Esophagus mucosa (tissue), 1 donor: ENCODE measurements around the gene ABCA4. TPM values are rescaled to one million over a fixed set of nuclear protein-coding genes. Genes with fewer than 3 reads are reported as not detected.

Source experiments
- ATAC-seq: fragments of 200-7000 bp; cut with Tn5 transposase; one replicate; pipeline ENCODE4 v1.9.1; 2020
- total RNA-seq: library from RNA; stranded (reverse); gene quantifications from one replicate; pipeline ENCODE4 v1.2.4, GENCODE V29; 2023
- donor health status: DM: yes; HTN: yes; CAD: no.

ABCA4 gene
- total RNA-seq, 1 donor from 2014 or later, result 0.08 TPM

DNA sequence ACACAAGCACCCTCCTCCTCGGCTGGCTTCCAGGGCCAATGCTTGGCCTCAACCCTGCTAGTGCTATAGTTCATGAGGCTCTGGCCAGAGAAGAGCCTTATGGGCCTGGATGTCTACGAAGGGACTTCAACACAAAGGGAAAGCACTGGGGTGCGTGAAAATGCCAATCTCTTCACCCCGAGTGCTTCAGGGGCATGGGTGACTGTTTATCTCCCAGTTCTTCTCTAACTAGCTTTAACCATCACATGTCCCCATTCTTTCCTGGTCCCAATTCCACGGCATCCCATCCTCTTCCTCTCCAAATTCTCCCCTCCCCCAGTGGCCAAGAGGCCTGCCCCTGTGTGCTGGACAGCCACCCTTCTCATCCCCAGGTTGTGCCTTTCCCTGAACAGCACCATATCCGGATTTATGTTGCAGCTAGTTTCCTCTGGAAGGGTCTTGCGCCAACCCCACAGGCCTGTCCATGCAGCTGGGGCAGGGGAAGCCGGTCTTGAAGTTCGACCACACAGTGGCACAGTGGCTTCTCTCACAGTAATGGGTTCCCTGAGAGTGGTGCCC is 16.7 kb downstream of the ABCA4 start:
- no peak for ATAC-seq

DNA sequence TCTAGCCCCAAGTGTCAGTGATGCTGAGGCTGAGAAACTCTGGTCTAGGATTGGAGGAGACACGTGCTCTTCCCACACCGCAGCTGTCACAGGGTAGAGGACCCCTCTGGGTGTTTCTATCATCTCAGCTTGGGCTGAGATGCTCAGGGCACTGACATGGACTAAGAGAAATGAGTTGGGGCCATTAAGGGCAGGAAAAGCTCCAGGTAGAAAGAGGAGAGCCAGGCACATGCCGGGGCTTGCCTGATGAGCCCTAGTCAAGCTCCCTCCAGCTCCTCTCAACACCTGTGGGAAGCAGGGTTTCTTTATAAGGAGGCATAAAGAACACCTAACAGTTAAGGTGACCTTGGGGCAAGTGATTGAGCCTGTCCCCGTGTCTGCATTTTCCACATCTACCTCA is 17.3 kb downstream of the ABCA4 start:
- ATAC-seq, result no peak

DNA sequence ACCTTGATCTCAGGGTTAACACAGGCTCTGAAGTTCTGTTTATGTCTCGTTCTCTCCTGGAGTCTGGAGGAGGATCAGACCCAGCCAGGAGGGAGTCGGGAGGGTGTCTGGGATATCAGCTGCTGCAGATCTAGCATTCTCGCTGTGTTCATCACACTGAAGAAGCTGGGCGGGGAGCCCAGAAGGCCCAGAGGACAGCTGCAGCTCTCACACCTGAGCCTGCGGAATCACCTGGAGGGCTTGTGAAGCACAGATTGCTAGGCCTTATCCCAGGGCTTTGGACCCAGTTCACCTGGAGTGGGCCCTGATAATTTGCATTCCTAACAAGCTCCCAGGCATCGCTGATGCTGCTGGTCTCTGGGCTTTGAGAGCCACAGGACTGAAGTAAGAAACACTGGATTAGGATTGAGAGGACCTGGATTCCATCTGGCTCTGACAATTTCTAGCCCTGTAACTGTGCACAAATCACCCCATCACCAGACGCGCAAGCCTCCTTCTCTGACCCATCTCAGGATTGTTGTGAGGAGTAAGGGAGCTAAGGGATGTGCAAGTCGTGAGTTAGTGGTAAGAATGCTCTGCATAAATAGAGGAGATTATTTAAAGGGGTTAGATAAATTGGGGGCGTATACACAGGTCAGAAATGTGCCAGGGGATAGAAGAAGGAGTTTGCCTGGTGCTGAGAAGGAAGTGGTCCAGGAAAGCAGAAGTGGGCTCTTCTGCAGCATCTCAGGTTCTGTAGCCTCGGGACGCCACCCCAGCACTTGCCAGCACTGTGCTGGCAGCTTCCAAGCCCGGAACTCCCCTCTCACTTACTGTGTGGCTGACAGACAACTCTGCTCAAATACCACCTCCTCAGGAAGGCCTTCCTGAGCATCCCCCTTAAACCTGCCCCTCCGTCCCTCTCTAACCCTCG is 19.1 kb downstream of the ABCA4 start:
- no peak for ATAC-seq

DNA sequence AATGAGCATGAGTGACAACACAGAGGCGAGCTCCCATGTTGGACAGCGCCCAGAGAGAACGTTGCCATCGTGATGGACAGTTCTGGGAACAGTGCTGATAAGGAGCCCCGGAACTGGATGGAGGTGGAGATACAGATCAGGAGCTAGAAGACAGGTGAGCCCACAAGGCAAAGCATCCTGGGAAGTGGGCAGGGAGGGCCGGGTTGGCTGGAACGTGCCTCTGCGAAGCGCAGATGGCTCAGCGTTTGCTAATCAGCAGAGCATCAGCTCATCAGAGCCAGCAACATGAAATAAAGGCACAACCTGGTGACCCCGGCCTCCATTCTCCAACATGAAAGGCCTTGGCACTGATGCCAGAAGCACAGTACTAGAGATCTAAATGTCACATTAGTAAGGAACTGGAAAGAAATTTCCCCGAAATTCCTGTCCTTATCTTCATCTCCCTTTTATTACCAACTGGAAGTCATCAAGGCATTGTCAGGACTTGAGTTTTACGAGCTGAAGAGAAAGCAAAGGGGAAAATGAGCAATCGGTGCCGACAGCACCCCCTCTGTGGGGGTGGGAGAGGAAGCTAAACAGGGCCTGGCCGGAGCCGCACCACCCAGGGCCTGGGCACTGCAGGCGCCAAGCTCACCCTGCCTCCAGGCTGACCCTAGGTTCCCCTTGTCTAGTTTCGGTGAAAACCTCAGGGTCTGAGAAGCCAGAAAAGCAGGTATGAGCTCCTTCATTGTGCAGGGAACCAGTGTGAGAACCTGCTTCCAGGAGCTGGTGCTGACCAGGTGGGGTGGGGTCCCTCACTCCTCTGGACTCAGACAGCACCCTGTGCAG is 19.9 kb downstream of the ABCA4 start:
- no peak for ATAC-seq

DNA sequence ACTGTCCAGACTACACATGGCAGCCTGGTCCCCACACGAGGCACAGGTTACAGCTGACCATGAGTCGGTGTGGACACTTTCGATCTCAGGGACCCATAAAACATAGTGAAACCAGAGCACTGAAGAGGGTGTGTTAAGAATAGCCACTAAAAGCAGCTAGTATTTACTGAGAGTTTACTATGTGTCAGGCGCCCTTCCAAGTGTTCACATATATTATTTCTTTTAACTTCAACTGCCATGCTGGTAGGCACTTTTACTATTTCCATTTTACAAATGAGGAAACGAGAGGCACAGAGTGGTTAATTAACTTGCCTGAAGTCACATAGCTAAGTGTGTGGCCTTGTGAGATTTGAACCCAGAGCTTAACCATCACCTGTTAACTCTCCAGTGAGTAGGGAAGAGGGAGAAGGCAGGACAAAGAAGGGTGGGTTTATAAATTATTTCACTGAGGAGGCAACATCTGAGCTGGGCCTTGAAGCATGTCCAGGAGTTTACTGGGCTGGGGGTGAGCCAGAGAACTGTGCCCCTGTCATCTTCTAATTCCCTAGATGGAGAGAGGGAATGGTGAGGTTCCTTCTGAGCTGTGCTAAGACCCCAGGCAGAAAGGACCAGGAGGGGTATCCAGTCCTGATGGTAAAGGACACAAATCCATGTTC is 20.7 kb downstream of the ABCA4 start:
- no peak for ATAC-seq

DNA sequence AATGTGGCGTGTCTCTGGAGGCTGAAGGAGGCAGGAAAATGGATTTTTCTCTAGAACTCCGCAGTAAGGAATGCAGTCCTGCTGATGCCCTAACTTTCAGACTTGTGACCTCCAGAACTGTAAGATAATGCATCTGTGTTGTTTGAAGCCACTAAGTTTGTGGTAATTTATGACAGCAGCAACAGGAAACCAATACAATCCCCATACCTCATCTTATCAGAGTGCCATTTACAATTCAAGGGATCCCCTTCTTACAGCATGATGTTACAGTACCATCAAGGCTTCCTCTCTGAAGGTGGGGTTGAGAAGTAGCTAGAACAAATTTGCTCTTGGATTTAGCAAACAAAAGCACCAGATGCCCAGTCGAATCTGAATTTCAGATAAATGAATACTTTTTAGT is 21.6 kb downstream of the ABCA4 start:
- ATAC-seq, result no peak

DNA sequence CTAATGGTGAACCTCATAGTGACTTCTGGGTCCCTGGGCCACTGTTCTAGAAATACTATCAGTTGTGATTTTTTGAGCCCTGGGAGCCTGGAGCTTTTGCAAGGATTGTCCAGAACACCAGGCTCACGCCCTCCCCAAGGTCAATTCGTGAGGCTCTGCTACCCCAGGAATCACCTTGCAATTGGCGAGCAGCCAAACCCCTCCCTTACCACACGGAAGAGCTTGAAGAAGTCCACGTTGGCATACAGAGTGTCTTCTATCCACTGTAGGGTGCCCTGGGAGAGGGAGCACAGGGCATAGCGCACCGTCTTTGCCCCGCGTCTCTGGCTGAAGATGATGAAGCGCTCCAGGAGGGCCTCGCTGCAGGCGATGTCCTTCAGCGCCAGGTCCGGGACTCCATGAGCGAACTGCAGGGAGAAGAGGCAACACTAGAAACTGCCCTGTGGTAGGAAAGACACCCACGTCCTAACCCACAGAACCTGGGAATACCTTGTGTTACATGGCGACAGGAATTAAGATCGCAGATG is 22.3 kb downstream of the ABCA4 start:
- ATAC-seq, result no peak

DNA sequence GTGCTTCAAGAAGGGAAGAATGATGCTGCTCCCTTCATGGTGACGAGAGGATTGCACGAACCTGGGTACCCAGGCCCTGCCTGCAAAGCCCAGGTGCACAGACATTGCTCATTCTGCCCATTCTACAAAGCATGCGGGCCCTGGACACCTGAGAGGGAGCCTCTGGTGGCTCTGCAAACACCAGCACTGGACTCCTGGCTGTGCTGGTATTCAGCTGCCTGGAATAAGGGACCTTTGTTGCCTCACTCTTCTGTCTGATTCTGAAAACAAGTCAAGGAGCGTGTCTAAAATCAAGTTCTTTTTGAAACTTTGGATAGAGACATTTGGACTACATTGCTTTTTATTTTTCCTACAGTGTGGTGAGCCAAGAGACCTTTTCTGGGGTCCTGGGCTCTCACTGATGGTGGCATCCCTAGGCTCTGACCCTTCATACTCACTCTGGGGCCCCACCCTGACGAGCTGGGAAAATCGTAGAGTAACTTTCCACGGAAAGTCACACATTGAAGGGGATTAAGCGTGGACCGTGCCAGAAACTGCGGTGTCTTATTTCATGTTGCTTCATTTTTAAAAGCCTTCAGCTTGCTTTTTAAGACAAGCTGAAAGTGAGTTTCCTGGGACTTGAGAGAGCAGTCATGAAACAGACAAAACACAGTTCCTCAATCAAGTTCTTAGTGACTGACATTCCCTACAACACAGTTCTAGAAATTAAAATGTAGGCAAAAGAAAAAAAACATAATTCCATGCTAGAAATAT is 24.0 kb downstream of the ABCA4 start:
- ATAC-seq, result no peak

DNA sequence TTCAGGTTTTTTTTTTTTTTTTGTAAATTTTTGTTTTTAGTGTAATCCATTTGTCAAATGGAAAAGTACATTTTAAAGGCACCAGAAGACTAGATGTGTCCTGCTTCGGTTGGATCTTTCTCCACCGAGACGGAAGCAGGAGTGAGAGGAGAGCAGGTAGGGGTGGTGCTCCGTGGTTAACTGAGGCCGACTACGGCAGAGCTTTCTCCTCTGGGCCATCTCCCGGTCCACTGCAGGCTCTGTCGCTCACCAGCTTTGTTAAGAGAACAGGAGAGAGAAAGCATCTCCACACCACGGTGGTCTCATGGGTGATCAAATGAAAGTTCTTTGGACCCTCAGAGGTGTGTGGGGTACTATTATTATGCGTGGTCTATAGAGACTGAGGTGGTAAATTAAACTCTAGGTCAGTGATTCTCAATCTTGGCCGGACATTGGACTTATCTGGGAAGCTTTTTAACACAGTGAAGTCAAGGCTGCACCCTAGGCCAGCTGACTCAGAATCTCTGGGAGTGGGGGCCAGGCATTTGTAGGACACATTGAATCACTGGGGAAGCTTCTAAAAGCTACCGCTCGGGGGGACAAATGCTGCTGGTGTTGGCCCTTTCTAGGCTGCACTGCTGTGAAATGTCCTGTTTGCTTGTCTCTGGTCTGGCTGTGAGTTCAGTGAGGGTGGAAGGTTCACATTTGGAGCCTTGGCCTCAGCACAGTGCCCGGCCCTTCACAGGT is 25.0 kb downstream of the ABCA4 start:
- no peak for ATAC-seq

DNA sequence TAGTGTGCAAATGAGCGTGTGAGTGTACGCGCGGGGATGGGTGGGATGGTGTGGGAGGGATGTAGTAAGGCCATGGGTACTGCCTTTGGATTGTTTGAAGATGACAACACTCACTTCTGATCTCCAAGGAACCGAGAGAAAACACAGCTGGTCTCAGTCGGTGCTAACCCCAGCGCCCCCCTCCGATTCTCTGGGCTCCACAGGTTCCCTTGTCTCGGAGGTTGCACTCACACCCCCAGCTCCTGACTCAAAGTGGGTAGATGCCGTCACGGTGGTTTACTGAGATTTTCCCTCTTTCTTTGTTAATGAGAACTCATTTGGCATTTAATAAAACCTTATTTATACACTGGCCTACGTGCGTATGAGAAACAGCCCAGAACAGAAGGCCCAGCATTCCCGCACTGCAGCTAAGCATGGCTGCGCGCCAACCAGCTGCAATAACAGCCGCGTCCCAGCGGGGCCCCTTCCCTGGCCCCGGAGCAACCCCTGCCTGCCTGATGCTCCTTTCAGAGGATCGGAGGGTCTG is 25.8 kb downstream of the ABCA4 start:
- peak; percentile 24 for ATAC-seq

DNA sequence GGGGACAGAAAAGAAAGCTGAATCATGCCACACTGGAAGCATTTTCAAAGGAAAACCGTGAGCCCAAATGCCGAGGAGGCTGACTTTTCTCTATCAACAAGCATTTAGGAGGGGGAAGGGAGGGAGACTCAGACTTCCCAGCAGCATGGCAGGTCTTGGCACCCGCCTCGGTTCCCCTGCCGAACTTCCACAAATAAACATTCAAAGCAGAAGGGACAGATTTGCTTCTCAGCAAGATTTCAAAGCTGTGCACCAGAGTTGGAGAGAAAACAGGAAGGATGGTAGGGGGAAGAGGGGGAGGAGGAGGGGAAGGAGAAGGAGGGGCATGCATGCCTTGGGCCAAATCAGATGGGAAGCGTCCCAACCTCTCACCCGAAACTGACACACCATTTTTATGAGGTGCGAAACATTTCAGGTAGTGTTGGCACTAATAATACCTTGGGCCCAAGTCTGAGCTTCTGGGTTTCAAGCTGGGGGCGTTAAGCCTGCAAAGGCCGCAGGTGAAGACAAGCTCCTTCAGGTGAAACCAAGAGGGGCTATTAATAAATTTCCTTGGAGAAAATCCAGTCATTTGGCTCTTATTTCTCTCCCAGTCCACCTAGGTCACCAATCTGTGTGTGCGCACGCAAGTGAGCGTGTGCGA is 26.4 kb downstream of the ABCA4 start:
- peak; percentile 19 for ATAC-seq

DNA sequence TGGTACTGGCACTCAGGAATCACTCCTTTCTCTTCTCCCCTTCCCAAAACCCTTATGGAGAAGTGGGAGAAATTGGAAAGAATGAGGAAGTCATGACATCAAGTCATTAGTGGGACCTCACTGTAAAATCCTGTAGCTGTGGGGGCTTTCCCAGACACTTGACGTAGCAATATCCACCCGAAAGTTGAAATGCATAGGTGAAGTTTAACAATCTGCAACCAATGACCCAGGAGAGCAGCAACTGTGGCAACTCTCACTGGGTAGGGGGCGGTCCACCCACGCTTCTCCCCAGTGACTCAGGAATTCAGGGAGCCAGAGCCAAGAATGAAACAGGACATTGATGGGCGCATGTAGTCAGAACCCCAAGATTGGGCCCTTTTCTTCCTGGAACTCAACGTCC is 27.0 kb downstream of the ABCA4 start:
- no peak for ATAC-seq

DNA sequence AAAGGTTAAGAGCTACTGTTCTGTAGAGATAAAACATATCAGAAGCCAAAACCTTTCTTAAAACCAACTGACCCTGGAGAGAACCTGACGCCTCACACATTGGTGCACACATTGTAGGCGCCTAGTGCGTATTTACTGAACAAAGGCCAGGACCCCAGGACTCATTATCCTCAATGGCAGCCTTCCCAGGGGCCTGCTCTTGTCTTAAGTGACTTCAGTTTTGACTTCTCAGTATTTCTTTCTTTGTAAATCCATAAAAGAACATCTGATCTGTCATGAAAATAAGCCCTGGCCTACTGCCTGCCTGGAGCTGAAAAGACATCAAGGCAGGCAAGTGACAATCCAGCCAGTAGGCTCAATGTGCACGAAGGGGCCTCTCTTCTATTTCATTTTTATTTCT is 27.6 kb downstream of the ABCA4 start:
- ATAC-seq, result no peak

DNA sequence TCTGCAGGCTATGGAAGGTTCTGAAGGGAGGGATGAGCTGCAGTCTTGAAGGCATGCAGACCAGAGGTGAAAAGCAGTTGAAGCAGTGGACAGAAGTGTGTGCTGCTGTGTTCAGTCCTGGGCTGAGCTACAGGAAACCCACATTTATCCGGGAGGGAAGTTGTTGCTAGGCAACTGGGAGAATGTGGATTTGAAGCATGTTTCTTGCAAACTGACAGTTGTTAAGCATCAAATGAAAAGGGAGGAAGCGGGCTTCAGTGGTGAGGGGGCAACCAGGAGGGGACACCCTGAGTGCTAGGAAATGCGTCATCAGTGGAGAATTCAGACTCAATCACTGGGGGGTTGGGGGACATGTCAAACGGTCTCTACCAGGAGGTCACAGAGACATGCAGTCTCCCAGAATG is 28.7 kb downstream of the ABCA4 start:
- peak; percentile 28 for ATAC-seq

DNA sequence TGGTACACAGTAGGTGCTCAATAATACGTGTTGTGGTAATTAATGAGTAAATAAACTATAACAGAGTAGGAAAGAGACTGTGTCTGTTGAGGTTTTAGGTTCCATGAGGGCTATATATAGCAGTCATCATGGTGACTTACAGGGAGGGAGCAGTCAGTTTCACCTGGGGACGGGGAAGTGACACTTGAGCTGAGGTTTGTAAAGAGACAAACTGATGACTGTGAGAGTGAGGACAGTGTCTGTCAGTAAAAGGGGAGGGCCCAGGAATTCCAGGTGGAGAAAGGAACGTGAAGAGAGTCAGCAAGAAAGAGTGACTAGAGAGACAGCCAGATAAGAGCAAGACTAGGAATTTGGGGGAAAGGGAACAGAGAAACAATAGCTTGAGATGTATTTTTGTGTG is 30.2 kb downstream of the ABCA4 start:
- ATAC-seq, result no peak

DNA sequence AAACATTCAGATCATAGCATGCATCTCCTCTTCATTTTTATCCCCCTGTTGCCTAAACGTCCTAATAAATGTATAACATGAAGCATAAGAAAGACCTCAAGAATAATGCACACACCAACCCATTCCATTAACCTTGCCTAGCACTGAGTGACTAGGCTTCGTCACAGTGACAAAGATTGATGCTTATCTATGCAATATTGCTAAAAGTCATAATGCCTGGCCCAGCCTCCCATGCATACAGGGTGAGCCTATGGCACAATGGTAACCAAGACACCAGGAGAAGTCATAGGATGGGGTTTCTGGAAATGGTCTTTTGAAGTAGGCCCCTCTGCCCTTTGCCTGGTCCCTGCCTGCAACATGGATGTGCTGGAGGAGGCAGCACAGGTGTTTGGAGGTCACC is 33.8 kb downstream of the ABCA4 start:
- no peak for ATAC-seq

DNA sequence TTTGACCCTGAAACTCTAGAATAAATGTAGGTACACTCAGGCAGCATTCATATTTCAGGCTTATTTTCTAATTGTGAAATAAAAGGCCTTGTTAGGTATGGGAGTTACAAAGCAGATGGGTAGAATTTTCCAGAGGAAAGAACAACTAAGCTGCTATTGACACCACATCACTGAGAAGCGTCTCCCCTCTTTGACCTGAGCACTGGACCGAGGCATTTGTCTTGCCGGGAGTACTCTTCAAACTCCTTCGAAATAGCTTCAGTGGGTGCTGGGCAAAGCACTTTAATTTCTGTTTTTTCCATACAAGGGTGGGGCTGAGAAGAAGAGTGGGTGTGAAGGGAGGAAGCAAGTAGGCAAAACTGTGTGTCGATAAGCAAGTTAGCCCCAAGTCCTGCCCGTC is 36.4 kb downstream of the ABCA4 start:
- ATAC-seq, result no peak

DNA sequence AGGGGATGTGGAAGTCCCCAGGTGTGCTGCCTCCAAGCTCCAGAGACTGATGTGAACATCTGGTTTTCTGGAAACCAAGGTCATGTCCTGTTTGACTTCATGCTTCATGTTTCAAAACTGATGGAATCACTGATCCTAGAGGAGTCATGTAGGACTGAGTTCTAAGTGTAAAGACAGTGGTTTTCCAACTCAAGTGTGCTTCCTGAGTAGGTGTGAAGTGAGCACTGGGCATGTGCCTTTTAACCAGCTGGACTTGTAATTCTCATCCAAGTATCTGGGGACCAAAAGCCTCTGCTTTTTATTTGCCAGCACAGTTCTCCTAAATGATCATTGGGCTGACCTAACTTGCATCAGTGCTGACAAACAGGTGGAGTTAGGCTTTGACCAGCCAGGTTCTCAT is 36.9 kb downstream of the ABCA4 start:
- no peak for ATAC-seq

DNA sequence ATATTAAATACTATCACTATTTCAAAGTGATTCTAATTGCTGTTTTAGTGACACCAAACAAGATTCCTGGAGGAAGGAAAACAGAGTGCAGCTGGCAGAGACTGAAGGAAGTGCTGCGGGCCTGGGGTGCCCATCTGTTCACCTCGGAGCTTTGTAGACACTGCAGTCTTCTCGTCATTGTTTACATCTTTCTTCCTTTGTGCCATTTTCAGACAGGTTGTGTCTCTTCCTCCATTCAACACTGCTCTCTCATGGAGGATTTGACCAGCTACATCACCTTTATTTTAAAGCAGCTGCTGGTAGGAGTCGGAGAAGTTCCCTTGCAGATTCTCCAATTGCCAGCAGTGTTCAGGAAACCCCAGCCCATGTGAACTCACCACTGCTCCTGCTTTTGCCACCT is 37.3 kb downstream of the ABCA4 start:
- no peak for ATAC-seq

DNA sequence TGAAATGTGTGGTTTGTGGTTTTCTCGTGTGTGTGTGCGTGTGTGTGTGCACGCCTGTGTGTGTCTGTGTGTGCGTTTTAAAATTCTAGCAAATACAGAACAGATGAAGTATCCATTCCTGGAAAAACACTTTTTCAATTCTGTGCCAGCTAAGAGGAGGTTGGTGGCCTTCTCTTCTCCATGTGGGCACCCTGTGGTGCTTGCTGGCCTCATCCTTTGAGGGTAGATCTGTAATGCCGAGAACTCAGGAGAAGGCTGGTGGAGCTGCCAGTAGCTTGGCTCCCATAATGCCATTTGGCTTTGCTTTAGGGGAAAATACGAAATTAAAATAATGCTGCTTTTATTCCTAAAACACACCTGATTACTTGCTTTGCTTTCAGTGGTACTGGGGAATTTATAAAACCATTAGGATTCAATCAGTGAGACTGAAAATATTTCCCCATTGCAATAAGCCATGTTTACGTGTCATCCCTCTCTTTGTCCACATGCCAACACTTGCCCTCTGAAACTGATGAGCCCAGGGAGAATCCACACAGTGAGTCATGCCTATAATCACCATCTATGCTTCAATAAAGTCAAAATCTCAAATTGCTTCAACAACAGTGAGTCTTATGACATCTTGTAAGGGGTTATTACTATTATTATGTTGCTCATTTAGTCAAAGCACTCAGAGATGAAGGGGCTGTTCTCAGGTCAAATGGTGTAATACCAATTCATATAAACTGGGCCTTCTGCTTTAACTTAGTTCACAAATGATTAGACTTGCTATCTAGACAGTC is 39.2 kb downstream of the ABCA4 start:
- peak; percentile 82 for ATAC-seq
